Activated naive CD8-positive, alpha-beta T cell treated with anti-CD3 and anti-CD28 coated beads, Interleukin-2, amount 50 U/mL, for 16 hours (primary cell): ENCODE data around the gene CIITA.
A peak's percentile ranks its signal among the peaks of the same experiment; 100 is the strongest.
"Not testable (repeated sequence)": the region's sequence is repeated elsewhere in the genome, so short reads cannot be mapped to it uniquely, and the experiment has no call there.

ENCODE experiments used
- DNase-seq: peaks from one replicate; pipeline ENCODE4 v3.0.0-alpha.2; 2020; ENCODE audit warnings: low read depth, low spot score

CIITA gene

DNA sequence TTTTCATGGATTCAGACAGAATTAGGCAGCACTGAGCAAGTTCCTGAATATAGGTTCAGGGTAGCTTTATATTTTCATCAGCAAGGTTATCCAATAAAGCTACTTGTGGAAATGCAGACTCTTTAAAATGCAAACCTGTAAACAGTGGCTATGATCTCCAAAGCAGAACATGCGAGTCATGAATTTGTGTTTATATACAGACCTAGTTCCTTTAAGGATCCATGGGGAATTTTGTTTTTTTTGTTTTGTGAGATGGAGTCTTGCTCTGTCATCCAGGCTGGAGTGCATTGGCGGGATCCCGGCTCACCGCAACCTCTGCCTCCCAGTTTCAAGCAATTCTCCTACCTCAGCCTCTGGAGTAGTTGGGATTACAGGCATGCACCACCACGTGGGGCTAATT lies 82.2 kb downstream of the CIITA start:
- no peak for DNase-seq

DNA sequence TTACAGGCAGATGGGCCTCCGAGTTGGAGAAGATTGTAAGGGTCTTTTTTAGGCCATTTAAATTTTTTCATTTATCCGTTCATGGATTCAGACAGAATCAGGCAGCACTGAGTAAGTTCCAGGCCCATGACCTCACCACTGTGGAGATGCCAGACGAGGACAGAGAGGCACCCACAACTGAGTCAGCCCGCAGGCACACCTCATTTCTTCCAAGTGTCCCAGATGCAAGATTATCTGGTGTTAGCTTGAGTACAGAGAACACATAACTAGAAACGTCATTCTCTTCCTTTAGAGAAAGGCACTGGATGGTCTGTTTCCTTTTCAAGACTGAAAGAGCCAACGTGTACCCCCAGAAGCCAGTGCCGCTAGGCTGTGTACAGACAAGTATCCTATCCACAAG lies 84.2 kb downstream of the CIITA start:
- DNase-seq, result no peak

DNA sequence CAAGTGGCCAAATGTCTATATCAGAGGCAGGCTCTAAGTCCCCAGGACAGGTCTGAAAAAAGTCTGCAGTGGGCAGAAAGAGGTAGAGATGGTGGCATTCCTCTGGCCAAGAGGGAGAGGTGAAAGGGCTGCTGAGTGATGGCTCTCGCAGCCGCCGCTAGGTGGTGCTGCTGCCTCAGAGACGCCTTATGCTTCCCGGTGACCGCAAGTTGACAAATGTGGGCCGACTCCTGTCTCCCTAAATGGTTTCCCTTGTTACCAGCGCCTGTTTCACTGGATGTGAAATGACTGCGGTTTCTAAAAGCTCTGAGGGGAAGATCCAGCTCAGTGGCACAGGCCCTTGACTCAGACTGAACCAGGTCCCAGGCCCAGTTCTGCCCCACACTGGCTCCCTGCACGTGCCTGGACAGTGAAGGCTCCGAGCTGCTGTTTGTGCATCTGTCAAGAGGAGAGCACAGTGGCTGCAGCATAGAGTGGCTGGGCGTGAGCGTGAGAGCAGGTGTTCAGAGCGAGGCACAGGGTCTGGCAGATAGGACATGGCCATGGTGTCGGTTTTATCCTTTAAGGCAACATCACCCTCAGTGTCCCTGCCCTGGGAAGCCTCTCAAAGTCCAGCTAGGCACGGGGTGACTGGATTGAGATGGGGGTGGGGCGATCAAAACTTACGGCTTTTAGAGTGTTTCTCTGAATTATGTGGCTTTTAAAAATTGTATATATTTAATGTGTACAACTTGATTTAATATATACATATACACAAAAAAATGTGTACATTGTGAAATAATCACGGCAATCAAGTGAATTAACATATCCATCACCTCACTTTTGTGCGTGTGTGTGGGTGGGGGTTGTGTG lies 87.3 kb downstream of the CIITA start:
- peak; percentile 61 for DNase-seq

- no peak for DNase-seq
Observed at GRCh38 chr16:10964891-10965326, 87.9 kb downstream of the CIITA start.

GRCh38 chr16:10965440-10966061 lies 88.5 kb downstream of the CIITA start:
- DNase-seq, result no peak

DNA sequence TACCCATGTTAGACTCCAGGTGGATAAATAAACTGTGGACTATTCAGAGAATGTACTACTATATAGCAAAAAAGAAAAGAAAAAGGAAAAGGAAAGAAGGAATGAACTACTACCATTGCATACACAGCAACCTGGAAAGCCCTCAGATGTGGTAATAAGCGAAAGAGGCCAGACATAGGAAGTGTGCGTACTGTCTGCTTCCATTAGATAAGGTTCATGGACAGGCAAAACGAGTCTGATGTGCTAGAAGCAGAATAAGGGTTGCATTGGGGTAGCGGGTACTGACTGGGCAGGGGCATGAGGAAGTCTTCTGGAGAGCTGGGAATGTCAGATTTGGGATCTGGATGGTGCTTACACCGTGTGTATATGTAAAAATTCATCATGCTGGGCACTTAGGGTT lies 89.1 kb downstream of the CIITA start:
- DNase-seq, result no peak

- DNase-seq, result not testable (repeated sequence)
Observed at GRCh38 chr16:10966559-10966958, 89.6 kb downstream of the CIITA start.

GRCh38 chr16:10967986-10968385 lies 91.0 kb downstream of the CIITA start:
- DNase-seq, result no peak

- no peak for DNase-seq
Observed at GRCh38 chr16:10968498-10968897, 91.5 kb downstream of the CIITA start.

DNA sequence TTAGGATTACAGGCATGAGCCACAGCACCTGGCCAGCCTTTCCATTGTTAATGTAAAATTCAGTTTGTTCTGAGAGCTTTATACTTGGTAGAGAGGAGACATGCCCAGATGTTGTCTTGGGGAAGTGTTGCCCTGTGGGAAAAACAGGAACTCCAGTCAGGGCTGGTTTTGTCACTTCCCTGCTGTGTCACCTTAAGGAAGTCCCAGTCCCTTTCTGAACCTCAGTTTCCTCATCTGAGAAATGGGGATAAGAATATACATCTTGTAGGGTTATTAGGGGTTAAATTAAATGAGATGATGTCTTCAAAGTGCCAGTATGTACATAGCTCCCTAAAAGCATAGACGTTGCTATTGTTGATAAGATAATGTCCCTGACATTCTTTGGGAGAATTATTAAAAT lies 92.6 kb downstream of the CIITA start:
- no peak for DNase-seq

DNA sequence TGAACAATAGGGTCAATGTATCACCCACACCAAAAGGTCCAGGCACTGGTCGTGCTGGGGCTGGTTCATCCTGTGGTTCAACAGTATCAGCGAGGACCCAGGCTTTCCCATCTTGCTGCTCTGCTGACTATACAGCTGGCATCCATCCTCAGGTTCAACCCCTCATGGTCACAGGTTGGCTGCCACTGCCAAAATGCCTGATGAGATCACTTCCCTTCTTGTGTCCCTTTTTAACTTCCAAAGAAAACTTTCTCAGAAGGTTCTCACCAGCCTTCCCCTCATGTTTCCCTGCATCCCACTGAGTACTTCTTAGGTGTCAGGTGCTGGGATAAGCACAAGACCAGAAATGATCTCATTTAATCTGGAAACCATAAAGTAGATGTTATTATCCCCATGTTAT lies 93.1 kb downstream of the CIITA start:
- DNase-seq, result no peak

DNA sequence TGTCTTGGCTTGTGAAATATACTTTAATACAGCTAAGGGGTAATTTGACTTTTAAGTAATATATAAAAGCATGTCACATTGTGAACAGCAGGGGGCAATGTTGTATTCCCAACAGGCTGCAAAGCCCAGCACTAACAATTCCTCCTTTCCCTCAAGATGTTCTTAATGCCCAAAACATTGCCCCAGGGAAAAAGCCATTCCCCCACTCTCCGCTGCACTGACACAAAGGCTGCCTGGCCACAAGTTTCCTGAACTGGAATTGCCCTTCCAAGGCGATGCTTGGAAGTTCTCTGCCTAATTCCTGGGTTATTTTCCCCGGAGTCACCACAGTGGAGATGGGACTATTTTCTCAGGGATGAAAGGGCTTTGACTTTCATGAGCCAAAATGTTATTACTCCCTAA lies 94.6 kb downstream of the CIITA start:
- no peak for DNase-seq

- no peak for DNase-seq
Observed at GRCh38 chr16:10972108-10972818, 95.3 kb downstream of the CIITA start.

- no peak for DNase-seq
Observed at GRCh38 chr16:10972819-10973464, 95.9 kb downstream of the CIITA start.

DNA sequence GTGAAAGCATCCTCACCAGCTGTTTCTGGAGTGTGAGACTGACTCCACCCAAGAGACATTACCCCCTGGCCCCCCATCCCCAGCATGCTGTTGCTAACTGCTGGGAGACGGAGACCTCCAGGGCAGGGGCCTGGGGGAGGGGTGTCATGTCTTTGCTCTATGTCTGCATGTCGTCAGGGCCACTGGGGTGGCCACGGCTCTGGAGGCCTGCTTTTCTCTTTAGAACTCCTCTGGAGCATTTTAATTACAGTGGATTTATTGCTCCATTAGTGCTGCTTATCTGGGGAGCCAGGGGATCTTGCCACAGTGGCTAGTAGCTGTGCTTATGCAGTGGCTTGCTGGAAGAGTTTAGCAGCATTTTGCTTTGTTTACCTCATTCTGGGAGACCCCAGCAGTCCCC lies 99.6 kb downstream of the CIITA start:
- no peak for DNase-seq

DNA sequence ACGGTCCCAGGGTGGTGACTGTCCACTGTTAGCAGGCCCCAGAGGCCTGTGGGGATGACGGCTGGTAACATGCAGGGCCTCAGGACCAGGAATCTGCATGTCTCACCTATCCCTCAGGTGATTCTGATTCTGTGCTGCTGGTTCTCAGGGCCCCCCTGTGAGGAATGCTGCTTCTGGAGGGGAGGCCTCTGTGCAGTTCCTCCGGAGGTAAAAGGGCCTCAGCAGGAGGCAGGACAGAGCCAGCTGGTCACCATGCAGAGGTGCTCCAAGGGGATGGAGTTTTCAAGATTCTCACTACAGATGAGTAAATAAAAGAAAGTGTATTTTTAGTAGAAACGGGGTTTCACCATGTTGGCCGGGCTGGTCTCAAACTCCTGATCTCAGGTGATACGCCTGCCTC lies 101.1 kb downstream of the CIITA start:
- no peak for DNase-seq

GRCh38 chr16:10978871-10979446 lies 102.0 kb downstream of the CIITA start:
- DNase-seq, result no peak

DNA sequence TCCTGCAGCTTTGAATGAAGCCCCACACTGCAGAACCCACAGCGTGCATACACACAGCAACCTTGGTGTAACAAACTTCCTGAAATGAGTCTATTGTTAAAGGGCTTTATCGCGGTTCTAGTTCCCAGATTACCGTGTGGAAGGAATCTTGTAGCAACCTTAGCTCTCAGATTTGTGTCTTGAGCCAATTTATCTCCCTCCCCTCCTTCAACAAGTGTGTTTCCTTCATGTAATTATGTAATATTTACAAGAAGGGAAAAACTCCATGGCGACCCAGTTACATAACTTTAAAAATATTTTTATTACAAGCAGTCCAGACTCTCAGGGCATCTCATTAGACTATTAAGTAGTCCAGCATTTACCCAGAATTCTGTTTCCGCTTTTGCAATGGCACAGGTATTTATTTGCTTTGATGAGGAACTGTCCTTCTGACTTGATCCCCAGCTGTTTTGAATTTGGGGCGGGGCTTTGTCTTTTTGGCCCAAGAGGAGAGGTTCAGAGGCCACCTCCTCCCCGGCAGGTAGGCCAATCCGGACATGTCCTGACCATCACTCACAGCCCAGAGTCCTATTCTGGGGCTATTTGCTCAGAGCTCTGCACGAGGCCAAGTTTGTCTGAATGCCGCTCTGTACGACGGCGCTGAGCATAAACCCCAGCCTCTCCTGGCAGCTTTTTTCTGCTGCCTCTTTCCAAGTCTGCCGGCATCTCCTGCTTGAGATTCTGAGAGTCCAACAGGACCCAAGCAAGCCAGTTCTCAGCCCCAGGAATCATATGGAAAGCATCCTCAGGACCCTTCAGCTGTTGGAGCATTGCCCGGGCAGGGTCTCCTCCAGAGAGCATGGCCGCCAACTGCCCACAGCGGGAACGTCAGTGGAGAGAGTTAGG lies 103.0 kb downstream of the CIITA start:
- DNase-seq, result no peak

DNA sequence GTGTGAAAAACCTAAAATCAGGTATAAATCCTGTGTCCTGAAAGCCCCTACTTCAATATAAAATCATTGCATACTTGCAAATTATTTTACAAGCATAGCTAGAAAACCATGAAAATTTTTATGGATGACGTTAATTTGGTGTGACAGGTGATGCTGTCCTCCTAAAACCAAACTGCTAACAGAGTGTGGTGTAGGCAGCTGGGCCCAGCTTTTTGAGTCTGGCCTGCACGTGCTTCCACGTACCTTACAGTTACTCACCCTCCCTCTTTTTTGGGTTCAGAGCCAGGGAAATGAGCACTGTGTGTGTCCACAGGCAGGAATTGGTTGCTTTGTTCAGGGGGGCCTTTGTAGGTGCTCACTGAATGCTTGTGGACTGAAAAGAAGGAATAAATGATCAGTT lies 103.8 kb downstream of the CIITA start:
- no peak for DNase-seq

DNA sequence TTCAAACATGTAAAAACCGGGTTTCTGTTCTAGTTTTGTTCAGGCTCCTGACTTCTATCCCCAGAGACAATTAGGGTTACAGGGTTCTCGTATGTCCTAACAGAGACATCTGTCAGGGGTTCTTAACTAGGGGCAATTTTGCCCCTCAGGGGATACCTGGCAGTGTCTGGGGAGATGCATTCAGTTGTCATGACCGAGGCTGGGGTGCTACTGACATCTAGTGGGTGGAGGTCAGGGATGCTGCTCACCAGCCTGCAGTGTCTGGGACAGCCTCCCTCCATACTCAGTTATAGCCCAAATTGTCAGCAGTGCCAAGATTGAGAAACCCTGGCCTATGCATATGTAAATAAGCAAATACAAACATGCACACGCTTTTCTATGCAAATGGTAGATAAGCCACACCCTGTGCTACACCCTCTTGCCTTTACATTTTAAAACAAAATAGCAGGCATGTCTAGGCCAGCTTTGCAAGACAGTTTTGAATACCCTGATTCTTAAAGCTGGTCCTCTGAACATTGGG lies 104.8 kb downstream of the CIITA start:
- DNase-seq, result no peak
